Right cardiac atrium (tissue), 5 donors: ENCODE data around the gene NINJ1. TPM values are rescaled to one million over a fixed set of nuclear protein-coding genes. Genes with fewer than 3 reads are reported as not detected.
"Not testable (repeated sequence)": the region's sequence is repeated elsewhere in the genome, so short reads cannot be mapped to it uniquely, and the experiment has no call there.

Experiments used
- ATAC-seq, 2 donors: fragments of 200-7000 bp; cut with Tn5 transposase; one replicate each; pipeline versions ENCODE4 v1.8.0 to v1.9.1; 2020; ENCODE audit warnings: moderate library complexity in 2 of 2, mild to moderate bottlenecking in 1 of 2
- DNase-seq, 3 donors: peaks; one replicate each; pipeline ENCODE4 v3.0.0-alpha.2; 2020
- H3K27ac ChIP-seq: one replicate; pipeline ENCODE4 v1.5.1; 2013; ENCODE audit warnings: mild to moderate bottlenecking, low read length, control low read depth, moderate library complexity
- H3K27me3 ChIP-seq: one replicate; pipeline ENCODE4 v1.6.1; 2013; ENCODE audit not compliant: control insufficient read depth, insufficient read depth
- H3K4me1 ChIP-seq: one replicate; pipeline ENCODE4 v1.6.1; 2013; ENCODE audit warnings: low read length; ENCODE audit not compliant: control insufficient read depth, insufficient read depth
- H3K4me3 ChIP-seq: one replicate; pipeline ENCODE4 v1.5.1; 2013; ENCODE audit warnings: low read length, control low read depth
- H3K9me3 ChIP-seq: one replicate; pipeline ENCODE4 v1.6.1; 2013; ENCODE audit warnings: low read length; ENCODE audit not compliant: control insufficient read depth
- whole genome bisulfite sequencing: extraction: QIAGEN DNeasy Blood & Tissue Kit; methylation state at CpG from one replicate; pipeline ENCODE4 v1.1.7; 2013; 5-methylcytosine and 5-hydroxymethylcytosine counted together
- intact Hi-C, 4 donors: fragments of 100-400 bp; cut with DNase I; formaldehyde crosslinking; loops; one replicate each; pipeline versions ENCODE4 v1.11.0 to v1.14.0; 2022 to 2023
- polyA plus RNA-seq: library from polyadenylated mRNA; stranded (reverse); fragments of 200-250 nt; gene quantifications from one replicate; pipeline ENCODE4 v1.2.3, GENCODE V29; 2013
- total RNA-seq, 4 donors: library from RNA; stranded (reverse); fragmentation: NEBNext Ultra II Directional; extraction: Animal tissue kit (Norgen Biotek cat#: 25700); gene quantifications; one replicate each; pipeline ENCODE4 v1.2.1, GENCODE V29; 2021
- donor health status: healthy with polysubstance abuse.
- donor health status: DM: no; HTN: yes; CAD: no.
- donor health status: DM: no; HTN: no; CAD: no.
- donor health status: DM: no; HTN: yes; CAD: no; lungs with severe emphysema.
- donor health status: DM: yes; HTN: yes; CAD: no.

NINJ1 gene
- total and polyA plus RNA-seq, 5 donors = 42.9 to 96.2 (median 62.8) TPM

DNA sequence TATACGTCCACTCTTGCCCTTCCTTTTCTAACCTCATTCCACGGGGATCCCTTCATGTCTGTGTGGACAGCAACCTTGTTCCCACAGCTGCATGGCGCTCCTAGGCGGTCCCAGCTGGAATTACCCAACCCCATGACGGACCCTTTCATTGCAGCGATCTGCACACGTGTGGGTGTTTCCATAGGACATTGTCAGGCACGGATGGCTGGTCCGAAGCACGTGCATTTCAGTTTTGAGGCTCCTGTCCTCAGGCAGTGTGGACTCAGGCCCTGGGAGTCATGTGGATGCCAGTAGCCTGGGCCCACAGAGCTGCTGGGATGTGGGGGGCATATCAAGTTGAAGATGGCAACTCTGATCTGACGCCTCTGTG is 23.1 kb downstream of the NINJ1 start:
- ATAC-seq = no peak
- 89% methylated on average over 11 of the region's 11 CpGs for WGBS
- Histone ChIP-seq H3K27me3 (no peaks in the 10 kb centered on the region), H3K4me3 (no peak overlapping the region), H3K9me3 (no peaks in the 10 kb centered on the region), H3K27ac (no peak overlapping the region), H3K4me1 (no peaks in the 10 kb centered on the region)
- peak in 2 of 3 donors; percentile 25 to 30 for DNase-seq
- intact Hi-C loops = no loop called here

DNA sequence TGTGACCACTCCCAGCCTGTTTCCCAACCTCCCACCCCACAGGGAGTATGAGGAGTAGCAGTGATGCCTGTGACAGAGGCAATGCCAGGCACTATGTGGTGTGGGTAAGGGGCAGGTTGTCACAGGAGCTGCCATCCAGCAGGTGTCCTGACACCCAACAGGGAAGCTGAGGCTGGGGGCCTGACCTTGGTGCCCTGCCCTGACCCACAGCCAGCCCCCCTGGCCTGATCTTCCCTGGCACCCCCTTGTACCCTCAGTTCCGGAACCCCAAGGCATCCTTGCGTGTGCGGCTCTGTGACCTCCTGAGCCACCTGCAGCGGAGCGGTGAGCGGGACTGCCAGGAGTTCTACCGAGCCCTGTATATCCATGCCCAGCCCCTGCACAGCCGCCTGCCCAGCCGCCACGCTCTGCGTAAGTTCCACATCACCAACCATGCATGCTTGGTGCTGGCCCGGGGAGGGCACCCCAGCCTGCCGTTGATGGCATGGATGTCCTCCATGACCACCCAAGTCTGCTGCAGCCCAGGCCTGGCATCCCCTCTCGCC is 23.7 kb downstream of the NINJ1 start:
- H3K27ac ChIP-seq = no peak overlapping the region
- DNase-seq = peak in 2 of 3 donors; percentile 52 to 58
- WGBS = 96% methylated on average over 14 of the region's 14 CpGs

DNA sequence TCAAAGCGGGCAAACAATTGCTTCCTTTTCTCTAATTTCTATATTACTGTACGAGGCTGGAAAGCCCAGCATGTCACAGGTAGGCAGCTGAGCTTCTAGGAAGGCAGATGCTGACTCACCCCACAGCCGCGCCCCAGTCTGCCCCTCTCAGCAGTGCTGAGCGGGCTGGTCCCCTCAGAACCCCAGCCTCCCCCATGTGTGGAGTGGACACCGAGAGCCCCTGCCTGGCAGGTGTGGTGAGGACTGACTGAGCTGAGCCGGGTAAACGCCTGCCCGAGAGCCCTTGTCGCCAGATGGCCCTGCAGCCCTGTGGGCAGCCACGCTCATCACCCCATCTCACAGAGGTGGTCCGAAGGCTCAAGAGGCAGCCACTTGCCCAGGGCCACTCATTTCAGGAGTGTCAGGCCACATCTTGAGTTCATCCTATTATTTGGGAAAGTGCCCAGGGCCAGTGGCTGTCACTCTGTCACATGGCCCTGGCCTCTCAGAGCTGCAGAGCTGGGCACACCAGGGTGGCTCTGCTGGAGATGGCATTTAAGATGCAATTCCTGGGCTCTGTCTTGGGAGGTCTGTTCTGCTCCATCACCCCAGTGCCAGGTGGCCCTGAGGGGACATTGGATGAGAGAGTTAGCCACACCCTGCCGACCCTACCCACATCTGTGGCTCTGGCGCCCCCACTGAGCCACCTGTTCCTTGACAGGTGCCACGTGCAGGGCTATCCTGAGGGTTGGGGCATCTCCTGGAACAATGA is 25.6 kb downstream of the NINJ1 start:
- Histone ChIP-seq H3K4me1 (no peaks in the 10 kb centered on the region), H3K27ac (no peak overlapping the region)
- DNase-seq = peak in 2 of 3 donors; percentile 41 to 51

More for the DNA sequence above, 23.7 kb downstream of the NINJ1 start:
- H3K27me3 ChIP-seq = no peaks in the 10 kb centered on the region
- H3K9me3 ChIP-seq = no peaks in the 10 kb centered on the region
- no peaks in the 10 kb centered on the region for H3K4me1 ChIP-seq
- ATAC-seq = no peak
- H3K4me3 ChIP-seq = no peak overlapping the region
- intact Hi-C loops = no loop called here

DNA sequence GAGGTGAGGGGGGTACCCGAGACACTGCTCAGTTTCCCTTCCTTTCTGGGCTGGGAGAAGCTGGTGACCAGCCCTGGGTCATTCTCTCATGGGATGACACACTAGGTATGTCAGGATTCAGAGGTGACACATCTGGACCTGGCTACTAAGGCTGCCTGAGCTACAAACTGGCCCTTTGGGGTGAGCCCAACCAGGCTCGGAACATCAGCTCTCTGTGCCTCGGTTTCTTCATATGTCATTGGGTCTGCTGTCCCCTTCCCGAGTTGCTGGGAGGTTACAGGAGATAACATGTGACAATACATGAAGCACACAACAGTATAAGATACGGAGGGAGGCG is 26.3 kb downstream of the NINJ1 start:
- intact Hi-C loops = loop anchor here in 1 of 4 donors (10.0 kb wide), 1 partner anchor 197 kb away; no protein-coding TSS in a partner anchor
- no peaks in the 10 kb centered on the region for H3K4me1 ChIP-seq
- ATAC-seq (no peak), DNase-seq (peak in 1 of 3 donors; percentile 26)
- H3K4me3 ChIP-seq = no peak overlapping the region
- no peaks in the 10 kb centered on the region for H3K9me3 ChIP-seq
- no peaks in the 10 kb centered on the region for H3K27me3 ChIP-seq
- no peak overlapping the region for H3K27ac ChIP-seq
- 86% methylated on average over 6 of the region's 6 CpGs for WGBS

More for the DNA sequence above, 25.6 kb downstream of the NINJ1 start:
- intact Hi-C loops = loop anchor here in 1 of 4 donors (10.0 kb wide), 1 partner anchor 196 kb away; no protein-coding TSS in a partner anchor
- WGBS = 86% methylated on average over 15 of the region's 15 CpGs
- H3K9me3 ChIP-seq = no peaks in the 10 kb centered on the region
- H3K27me3 ChIP-seq = no peaks in the 10 kb centered on the region
- H3K4me3 ChIP-seq = no peak overlapping the region
- ATAC-seq = peak in 1 of 2 donors; percentile 10

DNA sequence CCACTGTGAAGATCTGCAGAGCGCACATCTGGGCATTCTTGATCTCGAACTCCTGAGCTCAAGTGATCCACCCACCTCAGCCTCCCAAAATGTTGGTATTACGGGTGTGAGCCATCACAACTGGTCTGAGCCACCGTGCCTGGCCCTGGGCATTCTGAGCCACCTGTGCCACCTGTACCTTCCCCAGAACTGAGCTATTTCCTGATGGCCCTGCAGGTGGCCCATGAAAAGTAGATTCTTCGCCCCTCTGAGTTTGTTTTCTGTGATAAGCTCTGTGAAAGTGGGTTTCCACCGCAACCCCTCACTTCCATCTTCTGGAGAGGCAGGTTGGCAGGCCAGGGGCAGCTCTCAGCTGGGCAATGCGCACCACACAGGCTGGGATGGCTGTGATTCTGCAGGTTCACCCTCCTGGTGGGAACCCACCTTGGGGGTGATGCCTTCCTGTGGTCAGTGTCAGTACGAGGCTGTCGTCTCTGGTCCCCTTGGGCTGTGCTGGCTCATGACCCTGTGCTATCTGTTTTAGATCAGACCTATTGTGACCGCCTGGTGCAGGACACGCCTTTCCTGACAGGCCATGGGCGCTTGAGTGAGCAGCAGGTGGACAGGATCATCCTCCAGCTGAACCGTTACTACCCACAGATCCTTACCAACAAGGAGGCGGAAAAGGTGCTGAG is 26.8 kb downstream of the NINJ1 start:
- intact Hi-C loops = loop anchor here in 1 of 4 donors (10.0 kb wide), 1 partner anchor 198 kb away; no protein-coding TSS in a partner anchor
- Histone ChIP-seq H3K9me3 (no peaks in the 10 kb centered on the region), H3K4me3 (no peak overlapping the region), H3K4me1 (no peaks in the 10 kb centered on the region), H3K27ac (no peak overlapping the region), H3K27me3 (no peaks in the 10 kb centered on the region)
- no peak for ATAC-seq
- peak in 2 of 3 donors; percentile 28 to 33 for DNase-seq
- WGBS = 84% methylated on average over 14 of the region's 14 CpGs

DNA sequence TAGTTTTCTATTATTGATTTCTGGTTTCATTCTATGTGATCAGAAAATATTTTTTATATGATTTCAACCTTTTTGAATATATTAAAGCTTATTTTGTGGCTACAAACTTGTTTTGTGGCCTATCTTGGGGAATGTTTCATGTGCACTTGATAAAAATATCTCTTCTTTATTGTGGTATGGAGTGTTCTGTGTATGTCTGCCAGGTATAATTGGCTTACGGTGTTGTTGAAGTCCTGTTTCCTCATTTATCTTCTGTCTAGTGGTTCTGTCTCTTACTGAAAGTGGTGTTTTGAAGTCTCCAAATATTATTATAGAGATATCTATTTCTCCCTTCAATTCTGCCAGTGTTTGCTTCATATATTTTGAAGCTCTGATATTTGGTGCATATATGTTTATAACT is 28.4 kb downstream of the NINJ1 start:
- no peak overlapping the region for H3K27ac ChIP-seq
- no peak overlapping the region for H3K4me3 ChIP-seq
- H3K9me3 ChIP-seq = no peaks in the 10 kb centered on the region
- intact Hi-C loops = loop anchor here in 1 of 4 donors (10.0 kb wide), 1 partner anchor 199 kb away; no protein-coding TSS in a partner anchor
- WGBS = 69% methylated on average over 1 of the region's 1 CpG
- no peaks in the 10 kb centered on the region for H3K27me3 ChIP-seq
- DNase-seq (no peak), ATAC-seq (no peak)
- H3K4me1 ChIP-seq = no peaks in the 10 kb centered on the region

DNA sequence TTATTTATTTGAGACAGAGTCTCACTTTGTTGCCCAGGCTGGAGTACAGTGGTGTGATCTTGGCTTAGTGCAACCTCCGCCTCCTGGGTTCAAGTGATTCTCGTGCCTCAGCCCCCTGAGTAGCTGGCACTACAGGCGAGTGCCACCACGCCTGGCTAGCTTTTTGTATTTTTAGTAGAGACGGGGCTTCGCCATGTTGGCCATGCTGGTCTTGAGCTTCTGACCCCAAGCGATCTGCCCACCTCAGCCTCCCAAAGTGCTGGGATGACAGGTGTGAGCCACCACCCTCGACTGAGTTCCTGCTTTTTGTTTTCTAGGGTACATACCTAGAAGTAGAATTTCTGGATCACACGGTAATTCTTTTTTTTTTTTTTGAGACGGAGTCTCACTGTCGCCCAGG is 33.0 kb downstream of the NINJ1 start:
- not testable (repeated sequence) for H3K9me3 ChIP-seq, H3K27me3 ChIP-seq, H3K27ac ChIP-seq, H3K4me3 ChIP-seq, ATAC-seq, H3K4me1 ChIP-seq
- intact Hi-C loops = loop anchor here in 1 of 4 donors (10.0 kb wide), 1 partner anchor 204 kb away; no protein-coding TSS in a partner anchor
- whole genome bisulfite sequencing = 98% methylated on average over 11 of the region's 11 CpGs
- peak in 2 of 3 donors; percentile 9 to 30 for DNase-seq

DNA sequence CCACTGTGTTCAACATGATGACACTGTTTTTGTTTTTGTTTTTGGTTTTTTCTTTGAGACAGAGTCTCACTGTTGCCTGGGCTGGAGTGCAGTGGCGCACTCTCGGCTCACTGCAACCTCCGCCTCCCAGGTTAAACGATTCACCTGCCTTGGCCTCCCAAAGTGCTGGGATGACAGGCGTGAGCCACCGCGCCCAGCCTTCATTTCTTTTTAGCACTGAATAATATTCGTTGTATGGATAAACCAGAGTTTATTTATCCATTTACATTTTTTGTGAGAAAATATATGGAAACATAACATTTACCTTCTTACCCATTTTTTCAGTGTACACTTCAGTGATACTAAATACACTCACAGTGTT is 33.8 kb downstream of the NINJ1 start:
- ATAC-seq (no peak), DNase-seq (peak in 2 of 3 donors; percentile 16 to 27)
- Histone ChIP-seq H3K4me3 (no peak overlapping the region), H3K27ac (no peak overlapping the region), H3K27me3 (no peaks in the 10 kb centered on the region), H3K4me1 (peaks cover 8% of the 10 kb centered on the region), H3K9me3 (no peaks in the 10 kb centered on the region)
- WGBS = 96% methylated on average over 8 of the region's 8 CpGs
- intact Hi-C loops = loop anchor here in 1 of 4 donors (10.0 kb wide), 1 partner anchor 205 kb away; no protein-coding TSS in a partner anchor

DNA sequence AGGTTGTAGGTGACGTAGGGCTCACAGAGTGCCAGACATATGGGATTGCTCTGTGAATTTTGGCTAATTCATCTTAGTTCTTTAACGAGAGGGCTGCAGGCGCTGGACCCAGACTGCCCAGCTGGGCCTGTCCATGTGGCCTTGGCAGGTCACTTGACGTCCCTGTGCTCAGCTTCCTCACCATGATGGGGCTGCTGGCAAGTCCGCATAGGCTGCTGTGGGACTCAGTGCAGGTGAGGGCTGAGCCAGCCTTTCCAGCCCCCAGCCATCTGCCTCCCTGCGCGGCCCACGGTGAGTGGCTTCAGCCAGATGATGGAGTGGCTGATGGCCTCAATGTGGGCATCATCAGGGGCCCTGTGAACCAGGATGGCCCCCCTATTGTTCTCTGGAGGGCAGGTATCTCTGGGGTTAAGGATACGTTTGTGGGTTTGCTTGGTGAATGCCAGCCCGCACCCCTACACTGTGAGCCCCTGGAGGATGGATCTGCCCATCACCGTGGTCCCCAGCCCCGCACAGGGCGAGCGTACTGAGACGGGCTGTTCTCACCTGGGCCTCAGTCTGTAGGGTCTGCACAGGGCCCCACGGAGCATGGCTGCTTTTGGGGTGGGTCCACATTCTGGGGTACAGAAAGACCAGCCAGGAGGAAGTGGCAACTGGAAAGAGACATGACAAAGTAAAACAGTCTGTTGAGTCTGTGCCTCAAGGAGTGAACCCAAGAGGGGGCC is 34.3 kb downstream of the NINJ1 start:
- no peak overlapping the region for H3K4me3 ChIP-seq
- ATAC-seq = no peak
- H3K27me3 ChIP-seq = no peaks in the 10 kb centered on the region
- intact Hi-C loops = loop anchor here in 2 of 4 donors (10.0 kb wide), 2 partner anchors 205 to 355 kb away; partner anchors contain the start of genes FAM120A (in 1 of the 2) and FAM120AOS (in 1 of the 2)
- WGBS = 89% methylated on average over 16 of the region's 16 CpGs
- H3K9me3 ChIP-seq = no peaks in the 10 kb centered on the region
- H3K4me1 ChIP-seq = peaks cover 8% of the 10 kb centered on the region
- no peak overlapping the region for H3K27ac ChIP-seq
- DNase-seq = peak in 2 of 3 donors; percentile 44 to 55

DNA sequence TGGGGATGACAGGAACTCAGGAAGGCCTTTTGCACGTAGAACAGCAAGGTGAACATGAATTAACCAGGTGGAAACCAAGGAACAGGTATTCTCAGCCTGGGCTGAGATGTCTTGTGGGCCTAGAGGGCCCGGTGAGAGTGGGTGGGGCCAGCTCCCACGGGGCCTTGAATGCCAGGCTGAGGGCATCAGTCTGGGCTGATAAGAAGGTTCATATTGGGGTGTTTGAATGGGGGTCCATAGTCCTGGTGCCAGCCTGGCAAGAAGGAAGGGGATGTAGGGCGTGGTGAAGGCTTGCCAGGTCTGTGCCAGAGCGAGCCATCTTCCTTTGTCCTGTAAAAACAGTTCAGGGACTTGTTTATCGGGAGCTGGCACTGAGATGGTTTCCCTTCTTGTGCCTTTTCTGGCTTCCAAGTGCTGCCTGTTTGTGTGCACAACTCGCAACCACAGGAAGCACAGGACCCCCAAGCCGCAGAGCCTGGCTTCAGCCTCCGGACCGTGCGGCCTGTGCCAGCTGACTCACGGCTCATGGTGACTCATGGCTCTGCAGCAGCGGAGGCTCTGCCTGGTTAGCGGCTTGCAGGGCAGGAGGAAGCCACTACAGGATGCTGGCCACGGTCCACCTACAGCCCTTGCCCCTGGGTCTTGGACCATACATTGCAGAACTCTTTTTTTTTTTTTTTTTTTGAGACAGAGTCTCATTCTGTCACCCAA is 35.7 kb downstream of the NINJ1 start:
- intact Hi-C loops = loop anchor here in 1 of 4 donors (10.0 kb wide), 1 partner anchor 356 kb away; the partner anchor contains the start of genes FAM120A and FAM120AOS
- 28% methylated on average over 15 of the region's 15 CpGs for WGBS
- Histone ChIP-seq H3K27me3 (no peaks in the 10 kb centered on the region), H3K27ac (peak overlapping the region; percentile 17), H3K4me1 (peaks cover 8% of the 10 kb centered on the region), H3K9me3 (no peaks in the 10 kb centered on the region), H3K4me3 (no peak overlapping the region)
- DNase-seq (peak; percentile 94 to 95 (median 95)), ATAC-seq (peak; percentile 45 to 53)
